Mucosa of rectum (tissue), 2 donors: ENCODE results near the gene C5orf47.
"Not testable (repeated sequence)": the region's sequence is repeated elsewhere in the genome, so short reads cannot be mapped to it uniquely, and the experiment has no call there.

ENCODE experiments used
- H3K27ac ChIP-seq, 2 donors: one replicate each; pipeline ENCODE4 v1.7.0; 2013; ENCODE audit warnings: inconsistent platforms in 2 of 2, low read depth in 2 of 2, low read length in 2 of 2
- H3K27me3 ChIP-seq, 2 donors: one replicate each; pipeline ENCODE4 v1.7.0; 2013; ENCODE audit warnings: low read length in 2 of 2; ENCODE audit not compliant: control insufficient read depth in 2 of 2, insufficient read depth in 2 of 2
- H3K36me3 ChIP-seq, 2 donors: one replicate each; pipeline ENCODE4 v1.7.0; 2013; ENCODE audit warnings: low read length in 2 of 2; ENCODE audit not compliant: control insufficient read depth in 2 of 2, insufficient read depth in 2 of 2
- H3K4me1 ChIP-seq, 2 donors: one replicate each; pipeline ENCODE4 v1.7.0; 2013; ENCODE audit warnings: low read length in 2 of 2, mild to moderate bottlenecking in 1 of 2; ENCODE audit not compliant: control insufficient read depth in 2 of 2, insufficient read depth in 2 of 2
- H3K4me3 ChIP-seq, 2 donors: one replicate each; pipeline ENCODE4 v1.7.0; 2013; ENCODE audit warnings: low read length in 2 of 2
- H3K9ac ChIP-seq, 2 donors: one replicate each; pipeline ENCODE4 v1.7.0; 2013; ENCODE audit warnings: low read length in 2 of 2, low read depth in 1 of 2, mild to moderate bottlenecking in 1 of 2
- H3K9me3 ChIP-seq, 2 donors: one replicate each; pipeline ENCODE4 v1.7.0; 2013; ENCODE audit warnings: low read length in 2 of 2; ENCODE audit not compliant: control insufficient read depth in 2 of 2
- donor health status: healthy.
- donor health status: Normal muscosa, but diverticular disease.

Gene C5orf47

DNA sequence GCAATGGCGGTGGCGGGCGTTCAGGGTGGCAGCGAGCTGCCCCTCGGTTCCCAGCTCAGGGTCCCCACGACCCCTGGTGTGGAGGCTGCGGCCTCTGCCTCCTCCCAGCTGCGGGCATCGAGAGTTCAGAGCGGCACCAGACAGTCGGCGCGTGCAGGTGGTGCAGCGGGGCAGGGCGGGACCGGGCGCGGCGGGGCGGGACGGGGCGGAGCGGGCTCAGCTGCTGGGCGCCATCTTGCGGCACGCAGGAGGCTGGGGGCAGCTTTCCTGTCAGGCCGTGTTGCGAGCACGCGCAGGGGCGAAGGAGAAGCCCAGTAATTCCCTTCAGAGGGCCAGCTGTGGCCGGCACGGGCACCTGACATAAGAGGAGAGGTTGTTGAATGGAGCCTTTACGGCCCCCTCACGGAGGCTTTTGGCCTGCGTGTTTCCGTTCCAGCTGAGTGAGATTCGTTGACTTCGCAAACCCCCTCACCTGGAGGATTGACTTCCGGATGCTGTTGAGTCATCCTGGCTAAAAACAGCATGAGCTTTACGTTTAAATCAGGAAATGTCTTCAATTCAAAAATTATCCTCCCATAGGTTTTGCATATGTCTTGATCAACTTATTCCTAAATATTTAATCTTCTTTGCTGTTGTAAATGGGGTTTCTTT, 587 bp downstream of the C5orf47 start:
- Histone ChIP-seq H3K9me3 (no peaks in the 10 kb centered on the region), H3K27ac (no peak overlapping the region), H3K9ac (no peak overlapping the region), H3K36me3 (no peaks in the 10 kb centered on the region), H3K4me1 (no peaks in the 10 kb centered on the region), H3K4me3 (no peak overlapping the region), H3K27me3 (no peaks in the 10 kb centered on the region)

DNA sequence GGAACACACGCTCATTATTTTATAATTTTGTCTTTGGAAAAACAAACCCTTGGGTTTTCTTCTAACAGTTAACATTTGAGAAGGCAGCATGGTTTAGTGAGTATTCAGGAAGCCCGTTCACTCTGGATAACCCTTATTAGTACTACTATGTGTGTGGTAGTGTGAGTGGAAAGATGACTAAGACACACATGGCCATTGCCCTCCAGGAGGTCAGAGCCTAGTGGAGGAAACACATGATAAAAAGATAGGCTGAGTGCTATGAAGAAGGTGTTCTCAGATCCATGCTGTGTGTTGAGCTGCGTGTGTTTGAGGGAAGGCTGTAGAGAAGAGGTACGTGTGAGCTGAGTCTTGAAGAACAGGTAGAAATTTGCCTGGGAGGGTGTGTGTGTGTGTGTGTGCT, 8.4 kb downstream of the C5orf47 start:
- H3K9ac ChIP-seq = no peak overlapping the region
- peaks cover 2 to 8% of the 10 kb centered on the region in 2 donors for H3K27me3 ChIP-seq
- no peaks in the 10 kb centered on the region for H3K36me3 ChIP-seq
- no peak overlapping the region for H3K27ac ChIP-seq
- H3K9me3 ChIP-seq = no peaks in the 10 kb centered on the region
- no peaks in the 10 kb centered on the region for H3K4me1 ChIP-seq
- no peak overlapping the region for H3K4me3 ChIP-seq

DNA sequence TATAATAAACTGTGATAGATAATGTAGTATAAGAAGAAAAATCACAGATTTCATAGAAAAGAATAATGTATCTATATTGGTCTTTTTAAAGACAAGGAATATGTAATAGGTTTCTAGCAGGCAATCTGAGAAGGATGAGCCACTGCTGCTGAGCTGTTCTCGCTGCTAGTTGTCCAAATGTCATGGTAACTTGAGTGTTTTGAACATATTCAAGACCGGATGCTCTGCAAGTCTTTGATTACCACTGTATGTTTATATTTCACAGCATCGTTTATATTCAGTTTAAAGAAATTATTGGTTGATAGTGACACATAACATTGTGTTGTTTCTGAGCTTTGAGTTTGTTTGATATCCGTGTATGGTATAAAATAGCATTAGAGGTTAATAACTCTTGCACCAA, 9.6 kb downstream of the C5orf47 start:
- H3K4me3 ChIP-seq = no peak overlapping the region
- H3K9me3 ChIP-seq = no peaks in the 10 kb centered on the region
- no peaks in the 10 kb centered on the region for H3K36me3 ChIP-seq
- H3K9ac ChIP-seq = no peak overlapping the region
- H3K4me1 ChIP-seq = no peaks in the 10 kb centered on the region
- peaks cover 2 to 8% of the 10 kb centered on the region in 2 donors for H3K27me3 ChIP-seq
- no peak overlapping the region for H3K27ac ChIP-seq

DNA sequence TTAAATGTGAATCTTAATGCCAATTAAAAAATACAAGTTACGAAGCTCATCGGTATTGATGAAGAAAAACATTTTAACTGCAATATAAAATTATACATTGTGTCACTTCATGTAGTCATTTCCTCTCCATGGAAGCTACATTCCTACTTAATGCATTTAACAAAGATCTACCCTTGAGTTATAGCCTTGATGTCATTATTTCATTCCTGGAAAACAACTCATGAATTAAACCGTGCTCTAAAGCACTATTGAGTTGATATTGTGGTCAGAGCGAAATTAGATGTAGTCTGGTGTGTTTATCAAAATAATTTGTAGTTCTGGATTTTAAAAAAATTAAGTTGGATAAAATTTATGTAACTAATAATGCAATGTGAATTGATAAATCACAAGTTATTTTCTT, 11.1 kb downstream of the C5orf47 start:
- Histone ChIP-seq H3K27me3 (peaks cover 2 to 8% of the 10 kb centered on the region in 2 donors), H3K9me3 (no peaks in the 10 kb centered on the region), H3K4me3 (no peak overlapping the region), H3K4me1 (no peaks in the 10 kb centered on the region), H3K9ac (no peak overlapping the region), H3K27ac (no peak overlapping the region), H3K36me3 (no peaks in the 10 kb centered on the region)

DNA sequence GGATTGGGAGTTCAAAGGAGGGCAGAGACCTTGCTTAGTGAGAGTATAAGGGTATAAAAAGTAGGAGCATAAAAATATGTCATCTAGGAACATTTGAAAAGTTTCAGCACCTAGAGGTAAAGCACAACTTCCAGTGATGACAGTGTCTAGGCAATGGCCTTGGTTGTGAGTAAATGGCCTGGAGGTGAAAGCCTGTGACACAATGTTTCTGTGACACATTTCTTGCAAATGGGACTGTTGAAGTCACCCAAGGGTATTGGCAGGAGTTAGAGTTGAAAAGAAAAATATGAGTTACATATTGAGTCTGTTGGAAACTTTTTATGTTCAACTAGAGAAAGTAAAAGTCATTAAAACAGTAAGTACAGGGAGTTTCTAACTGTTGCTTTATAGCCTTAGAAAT, 14.8 kb downstream of the C5orf47 start:
- no peak overlapping the region for H3K9ac ChIP-seq
- H3K4me1 ChIP-seq = no peaks in the 10 kb centered on the region
- no peaks in the 10 kb centered on the region for H3K36me3 ChIP-seq
- H3K27ac ChIP-seq = no peak overlapping the region
- H3K27me3 ChIP-seq = peaks cover 2 to 4% of the 10 kb centered on the region in 2 donors
- H3K9me3 ChIP-seq = no peaks in the 10 kb centered on the region
- no peak overlapping the region for H3K4me3 ChIP-seq

DNA sequence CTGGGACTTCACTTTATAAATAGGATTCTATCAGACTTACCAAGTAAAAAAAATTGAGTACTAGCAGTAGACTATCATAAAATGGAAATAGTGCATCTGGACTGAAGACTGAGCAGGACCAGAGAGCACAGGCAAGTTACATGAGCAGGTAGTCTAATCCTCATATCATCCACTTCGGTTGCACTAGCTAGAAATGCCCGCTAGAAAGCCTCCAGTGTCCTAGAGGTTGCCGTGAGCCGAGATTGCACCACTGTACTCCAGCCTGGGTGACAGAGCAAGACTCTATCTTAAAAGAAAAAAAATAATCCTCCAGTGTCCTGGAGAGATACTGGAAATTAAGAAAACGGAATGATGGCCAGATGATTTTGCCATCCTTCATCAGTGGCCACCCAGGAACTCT, 20.0 kb downstream of the C5orf47 start:
- H3K9ac ChIP-seq = no peak overlapping the region
- H3K9me3 ChIP-seq = no peaks in the 10 kb centered on the region
- no peaks in the 10 kb centered on the region for H3K36me3 ChIP-seq
- H3K4me3 ChIP-seq = no peak overlapping the region
- no peak overlapping the region for H3K27ac ChIP-seq
- no peaks in the 10 kb centered on the region for H3K4me1 ChIP-seq
- peaks cover 0 to 2% of the 10 kb centered on the region in 2 donors for H3K27me3 ChIP-seq

DNA sequence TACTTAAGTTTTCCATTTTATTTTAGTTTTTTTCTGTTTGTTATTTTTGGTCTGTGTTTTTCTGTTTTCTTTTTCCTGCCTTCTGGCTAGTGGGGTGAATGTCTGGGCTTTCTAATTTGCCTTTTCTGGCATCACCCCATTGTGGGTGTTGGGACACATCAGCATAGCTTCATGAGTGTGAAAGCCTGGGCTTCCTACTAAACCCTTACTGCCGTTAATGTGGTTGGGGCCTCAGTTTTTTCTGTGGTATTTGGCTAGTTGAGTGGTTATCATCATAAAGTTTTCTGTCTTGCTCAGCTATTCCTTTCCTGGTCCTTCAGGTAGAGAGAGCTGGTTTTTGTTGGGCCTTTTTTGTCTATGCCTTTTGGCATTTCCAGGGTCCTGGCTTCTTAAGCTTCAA, 21.4 kb downstream of the C5orf47 start:
- H3K27me3 ChIP-seq = peaks cover 0 to 2% of the 10 kb centered on the region in 2 donors
- no peaks in the 10 kb centered on the region for H3K9me3 ChIP-seq
- H3K4me1 ChIP-seq = no peaks in the 10 kb centered on the region
- H3K4me3 ChIP-seq = no peak overlapping the region
- H3K27ac ChIP-seq = no peak overlapping the region
- no peak overlapping the region for H3K9ac ChIP-seq
- no peaks in the 10 kb centered on the region for H3K36me3 ChIP-seq

DNA sequence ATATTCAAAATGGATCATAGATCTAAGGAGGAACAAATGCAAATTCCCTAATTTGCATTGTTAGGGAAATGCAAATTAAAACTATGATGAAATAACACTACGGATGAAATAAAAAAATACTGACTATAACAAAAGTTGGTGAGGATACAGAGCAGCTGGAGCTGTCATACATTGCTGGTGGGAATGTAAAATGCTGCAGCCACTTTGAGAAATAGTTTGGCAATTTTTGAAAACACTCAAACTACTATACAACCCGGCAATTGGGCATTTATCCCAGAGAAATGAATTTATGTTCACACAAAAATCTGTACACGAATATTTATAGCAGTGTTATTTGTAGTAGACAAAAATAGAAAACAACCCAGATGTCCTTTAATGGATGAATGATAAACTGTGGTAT, 22.5 kb downstream of the C5orf47 start:
- Histone ChIP-seq H3K4me1 (no peaks in the 10 kb centered on the region), H3K9ac (no peak overlapping the region), H3K27ac (no peak overlapping the region), H3K36me3 (no peaks in the 10 kb centered on the region), H3K9me3 (no peaks in the 10 kb centered on the region), H3K27me3 (peaks cover 0 to 2% of the 10 kb centered on the region in 2 donors), H3K4me3 (no peak overlapping the region)

DNA sequence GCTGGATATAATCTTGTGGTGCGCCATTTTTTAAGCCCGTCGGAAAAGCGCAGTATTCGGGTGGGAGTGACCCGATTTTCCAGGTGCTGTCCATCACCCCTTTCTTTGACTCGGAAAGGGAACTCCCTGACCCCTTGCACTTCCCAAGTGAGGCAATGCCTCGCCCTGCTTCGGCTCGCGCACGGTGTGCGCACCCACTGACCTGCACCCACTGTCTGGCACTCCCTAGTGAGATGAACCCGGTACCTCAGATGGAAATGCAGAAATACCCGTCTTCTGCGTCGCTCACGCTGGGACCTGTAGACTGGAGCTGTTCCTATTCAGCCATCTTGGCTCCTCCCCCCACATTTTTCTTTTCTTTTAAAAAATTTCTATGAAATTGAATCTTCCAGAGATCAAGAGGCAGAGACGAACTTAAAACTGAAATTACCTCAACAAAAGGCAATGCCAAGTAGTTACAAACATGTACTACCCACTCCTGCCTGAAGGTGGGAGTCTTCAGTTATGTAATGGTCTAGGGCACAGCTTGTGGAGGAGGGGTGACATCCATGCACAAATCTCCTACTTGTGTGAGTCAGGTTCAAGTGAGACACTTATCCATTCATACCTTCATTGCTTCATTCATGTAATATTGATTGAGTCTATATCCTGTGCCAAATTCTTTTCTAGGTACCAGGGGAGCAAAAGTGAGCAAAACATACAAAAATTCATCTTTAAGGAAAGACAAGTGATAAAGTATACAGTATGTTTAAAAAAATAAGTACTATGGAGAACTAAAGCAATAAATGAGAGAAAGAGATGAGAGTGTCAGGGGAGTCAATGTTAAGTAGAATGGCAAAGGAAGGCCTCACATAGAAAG, 31.3 kb downstream of the C5orf47 start:
- H3K9me3 ChIP-seq, H3K36me3 ChIP-seq, H3K9ac ChIP-seq, H3K27me3 ChIP-seq, H3K4me1 ChIP-seq, H3K27ac ChIP-seq, H3K4me3 ChIP-seq: not testable (repeated sequence)

DNA sequence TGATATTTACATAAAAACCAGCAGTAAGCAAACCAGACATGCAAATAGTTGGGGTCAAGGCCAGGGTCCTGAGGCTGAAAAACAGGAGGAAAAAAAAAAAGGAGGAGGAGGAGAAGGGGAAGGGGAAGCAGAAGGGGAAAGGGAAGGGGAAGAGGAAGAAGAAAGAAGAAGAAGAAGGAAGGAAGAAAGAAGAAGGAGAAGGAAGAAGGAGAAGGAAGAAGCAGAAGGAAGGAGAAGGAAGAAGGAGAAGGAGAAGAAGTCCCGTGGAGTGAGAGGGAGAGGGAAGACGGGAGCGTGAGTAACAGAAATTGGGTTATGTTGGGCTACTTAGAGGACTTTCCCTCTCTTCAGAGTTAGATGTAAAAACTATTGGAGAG, 31.9 kb downstream of the C5orf47 start:
- H3K9me3 ChIP-seq = no peaks in the 10 kb centered on the region
- no peak overlapping the region for H3K9ac ChIP-seq
- H3K36me3 ChIP-seq = no peaks in the 10 kb centered on the region
- no peaks in the 10 kb centered on the region for H3K4me1 ChIP-seq
- no peak overlapping the region for H3K4me3 ChIP-seq
- peaks cover 0 to 3% of the 10 kb centered on the region in 2 donors for H3K27me3 ChIP-seq
- H3K27ac ChIP-seq = no peak overlapping the region
